Esophagus squamous epithelium (tissue), 4 donors: ENCODE results near the gene KDM4E.

Source experiments
- CTCF ChIP-seq, 6 experiments: fragments of 450-650 bp in 4 of 6; fragments of 200-600 bp in 2 of 6; sonication (generic) in 2 of 6; IDR thresholded peaks; one replicate each; pipeline ENCODE4 v1.5.1; 2016 to 2019; ENCODE audit warnings: antibody characterized with exemption in 6 of 6, mild to moderate bottlenecking in 4 of 6, moderate library complexity in 4 of 6
- POLR2A ChIP-seq, 4 donors: fragments of 450-650 bp; IDR thresholded peaks; one replicate each; pipeline ENCODE4 v1.6.1; 2017; ENCODE audit warnings: antibody characterized with exemption in 4 of 4, mild to moderate bottlenecking in 4 of 4, moderate library complexity in 3 of 4

GRCh38 chr11:95005642-95006041 is 19.4 kb upstream of the KDM4E start:
- TF ChIP-seq CTCF (IDR thresholded peaks at IDR 0.05) (no peak), POLR2A (IDR thresholded peaks at IDR 0.05) (no peak)
